K562 (cell line): ENCODE data around the gene OR51B2.
"Not testable (repeated sequence)": the region's sequence is repeated elsewhere in the genome, so short reads cannot be mapped to it uniquely, and the experiment has no call there.

Source experiments
- FOS ChIP-seq: IDR thresholded peaks from 3 replicates; pipeline ENCODE4 v1.6.1; 2011; ENCODE audit not compliant: insufficient read length; ENCODE audit errors: extremely low read depth
- IRF1 ChIP-seq: sonication (generic); formaldehyde crosslinking; IDR thresholded peaks from 2 replicates; pipeline ENCODE4 v1.8.0; 2022; ENCODE audit warnings: missing genetic modification reagents, mild to moderate bottlenecking, borderline replicate concordance
- MGA ChIP-seq: fragments of 450-650 bp; IDR thresholded peaks from 2 replicates; pipeline ENCODE4 v1.6.1; 2016; ENCODE audit warnings: mild to moderate bottlenecking, moderate library complexity
- TBP ChIP-seq: optimal IDR thresholded peaks from 2 replicates; pipeline ENCODE3; 2011; ENCODE audit warnings: low read depth, low read length, improper control_type of control experiment

GRCh38 chr11:5366365-5366764, 42.3 kb upstream of the OR51B2 start:
- TF ChIP-seq MGA, FOS, TBP, IRF1: not testable (repeated sequence)
